GM21360 (cell line): ENCODE data around the gene OSGEPL1.
"Not testable (repeated sequence)": the region's sequence is repeated elsewhere in the genome, so short reads cannot be mapped to it uniquely, and the experiment has no call there.

Experiments used
- ATAC-seq: cut with Tn5 transposase; IDR thresholded peaks from one replicate; pipeline ENCODE4 v1.9.1; 2021; ENCODE audit warnings: mild to moderate bottlenecking, moderate library complexity; ENCODE audit not compliant: unreplicated experiment

The OSGEPL1 gene

DNA sequence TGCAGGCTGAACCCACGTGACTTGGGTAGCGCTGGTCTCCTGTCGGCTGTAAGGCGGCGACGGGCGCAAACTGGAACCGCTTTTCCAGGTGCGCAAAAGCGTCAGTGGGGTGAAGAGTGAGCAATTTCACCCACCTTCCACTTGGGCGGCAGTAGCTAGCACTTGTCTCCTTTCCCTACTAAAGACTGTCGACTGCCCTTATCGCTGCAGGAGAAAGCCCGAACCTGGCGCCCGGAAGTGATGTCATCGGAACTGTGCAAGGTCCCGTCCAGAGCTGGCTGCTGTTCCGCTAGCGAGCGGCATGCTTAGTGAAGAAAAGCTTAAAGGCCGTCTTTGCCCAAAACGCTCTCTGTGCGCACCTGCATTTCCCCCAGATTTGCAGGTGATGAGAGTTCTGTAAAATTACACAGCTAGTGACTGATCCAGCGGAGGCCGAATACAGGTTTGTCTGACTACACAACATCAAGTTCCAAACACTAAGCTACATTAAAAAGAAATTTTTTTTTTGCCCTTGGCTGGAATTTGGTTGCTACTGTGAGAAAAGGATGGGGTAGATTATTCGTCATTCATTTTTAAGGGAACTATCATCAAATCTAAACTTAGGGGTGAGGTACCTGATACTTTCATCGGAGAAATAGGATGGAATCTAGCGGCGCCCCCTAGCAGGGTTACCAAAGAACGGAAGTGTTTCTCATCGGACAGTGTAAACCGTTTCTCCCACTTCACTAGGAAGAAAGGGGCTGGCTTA lies at the start of gene OSGEPL1:
OSGEPL1 (minus strand) TSS at position 242 of the 748 bp plus-strand sequence. CDS start 1,152 bp downstream, outside the sequence.
- peak; percentile 97 for ATAC-seq

DNA sequence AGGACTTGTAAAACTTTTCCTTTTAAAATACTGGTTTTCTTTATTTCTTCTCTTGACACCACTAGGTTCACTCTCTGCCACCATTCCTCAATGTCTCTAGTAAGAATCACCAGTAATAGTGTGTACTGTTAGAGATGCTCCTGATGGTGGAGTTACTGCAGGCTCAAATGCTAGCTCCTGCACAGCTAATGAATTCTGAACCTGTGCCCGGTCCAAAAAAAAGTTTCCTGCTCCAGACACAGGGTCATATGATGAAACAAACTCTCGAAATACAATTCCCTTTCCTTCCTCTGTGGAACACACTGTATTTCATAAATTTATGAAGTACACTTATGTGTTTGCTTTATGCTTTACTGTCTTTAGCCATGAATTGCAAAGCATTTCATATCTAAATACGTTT lies 40.8 kb upstream of the OSGEPL1 start:
- no peak for ATAC-seq

- ATAC-seq, result no peak
Observed at GRCh38 chr2:189802396-189802912, 39.9 kb upstream of the OSGEPL1 start.

GRCh38 chr2:189799531-189799930 lies 36.9 kb upstream of the OSGEPL1 start:
- no peak for ATAC-seq

GRCh38 chr2:189799030-189799331 lies 36.4 kb upstream of the OSGEPL1 start:
- no peak for ATAC-seq

- peak; percentile 78 for ATAC-seq
Observed at GRCh38 chr2:189798312-189799029, 35.9 kb upstream of the OSGEPL1 start.

GRCh38 chr2:189797902-189798301 lies 35.3 kb upstream of the OSGEPL1 start:
- ATAC-seq, result no peak

- ATAC-seq, result no peak
Observed at GRCh38 chr2:189794310-189794709, 31.7 kb upstream of the OSGEPL1 start.

- ATAC-seq, result no peak
Observed at GRCh38 chr2:189791338-189792042, 28.9 kb upstream of the OSGEPL1 start.

- ATAC-seq, result peak; percentile 92
Observed at GRCh38 chr2:189783927-189784867, 21.6 kb upstream of the OSGEPL1 start, which contains the start of the genes ORMDL1 and PMS1. ORMDL1 (minus strand) TSS chr2:189784339; CDS start chr2:189782595, 1,744 bp downstream. PMS1 (plus strand) TSS chr2:189784450; CDS start chr2:189791810, 7,360 bp downstream.

DNA sequence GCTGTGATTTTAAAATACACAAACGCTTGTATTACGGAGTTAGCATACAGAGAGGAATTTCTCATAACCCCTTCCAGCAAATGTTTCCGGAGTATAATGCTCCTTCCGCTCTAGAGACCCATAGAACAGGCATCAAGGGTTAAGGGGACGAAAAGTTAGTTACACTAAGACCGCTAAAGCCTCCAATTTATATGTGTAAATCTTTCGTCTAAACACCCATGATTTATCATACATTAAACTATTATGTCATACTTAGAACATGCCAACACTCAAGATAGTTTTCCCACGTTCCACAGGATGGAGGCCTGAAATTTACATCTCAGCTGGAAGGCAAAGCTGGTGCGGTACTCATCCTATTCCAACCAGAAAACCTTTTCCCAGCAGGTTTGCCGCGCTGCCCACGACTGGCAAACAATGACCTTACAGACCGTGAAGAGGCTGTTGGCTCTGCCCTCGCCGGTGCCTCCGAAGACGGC lies 20.9 kb upstream of the OSGEPL1 start:
- ATAC-seq, result peak; percentile 7

GRCh38 chr2:189782221-189782671 lies 19.7 kb upstream of the OSGEPL1 start:
- ATAC-seq, result no peak

DNA sequence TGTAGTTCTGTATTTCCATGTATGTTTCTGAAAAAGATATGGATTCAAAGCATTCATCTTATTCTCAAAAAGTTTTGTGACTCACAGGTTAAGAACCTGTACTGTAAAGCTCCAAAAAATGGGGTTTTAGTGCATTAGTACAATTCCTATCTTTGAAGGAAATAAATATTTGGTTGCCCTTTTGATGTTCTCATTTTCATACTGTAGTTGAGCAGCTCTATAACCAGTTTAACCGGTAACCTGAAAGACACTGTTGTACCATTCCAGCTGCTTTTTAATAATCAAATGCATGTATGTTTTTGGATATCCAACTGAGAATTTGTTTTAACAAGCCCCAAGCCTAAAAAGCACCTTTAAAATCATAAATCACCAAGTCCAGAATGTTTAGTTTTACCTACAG lies 9.6 kb upstream of the OSGEPL1 start:
- no peak for ATAC-seq

GRCh38 chr2:189770590-189771322 lies 8.2 kb upstream of the OSGEPL1 start:
- no peak for ATAC-seq

DNA sequence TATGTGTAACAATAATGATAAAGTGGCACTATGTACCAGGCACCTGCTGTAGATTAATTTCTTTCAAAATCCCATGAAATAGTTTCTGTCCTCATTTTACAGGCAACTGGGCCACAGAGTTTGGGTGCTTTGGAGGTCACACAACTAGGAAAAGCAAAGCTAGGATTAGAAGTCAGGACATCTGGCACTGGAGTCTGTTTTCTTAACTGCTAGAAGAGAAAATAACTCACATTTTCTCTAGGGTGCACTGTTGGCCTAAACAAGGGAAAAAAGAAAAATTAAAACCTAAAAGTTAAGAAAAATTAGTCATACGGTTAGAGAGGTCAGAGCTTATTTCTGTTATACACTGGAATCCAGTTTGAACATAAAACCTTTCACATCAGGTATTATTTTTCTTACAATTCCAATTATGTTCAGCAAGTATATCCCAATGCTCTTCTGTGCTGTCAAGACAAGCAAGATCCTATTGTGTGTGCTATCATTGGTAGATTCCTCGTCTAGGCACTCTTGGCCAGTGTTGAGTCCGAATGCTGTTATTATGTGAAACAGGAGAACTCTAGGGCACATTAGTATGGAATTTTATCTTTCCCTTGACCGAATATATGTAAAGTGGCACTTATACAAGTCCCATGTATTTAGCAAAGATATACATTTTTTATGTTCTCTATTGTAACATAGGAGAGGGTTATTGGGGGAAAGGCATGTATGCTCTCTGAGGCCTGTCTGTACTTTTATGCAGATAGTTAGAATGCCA lies 1.5 kb upstream of the OSGEPL1 start:
- no peak for ATAC-seq

- ATAC-seq, result no peak
Observed at GRCh38 chr2:189762229-189762550, 402 bp downstream of the OSGEPL1 start.

DNA sequence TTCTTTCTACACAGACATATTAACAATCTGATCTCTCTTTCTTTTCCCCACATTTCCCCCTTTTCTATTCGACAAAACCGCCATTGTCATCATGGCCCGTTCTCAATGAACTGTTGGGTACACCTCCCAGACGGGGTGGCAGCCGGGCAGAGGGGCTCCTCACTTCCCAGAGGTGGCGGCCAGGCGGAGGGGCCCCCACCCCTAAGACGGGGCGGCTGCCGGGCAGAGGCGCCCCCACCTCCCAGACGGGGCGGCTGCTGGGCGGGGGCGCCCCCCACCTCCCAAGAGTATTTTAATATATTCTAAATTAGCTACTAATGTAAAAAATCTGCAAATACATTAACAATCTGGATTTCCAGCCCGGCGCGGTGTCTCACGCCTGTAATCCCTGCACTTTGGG lies 2.4 kb downstream of the OSGEPL1 start:
- not testable (repeated sequence) for ATAC-seq

- no peak for ATAC-seq
Observed at GRCh38 chr2:189756311-189756952, 6.2 kb downstream of the OSGEPL1 start.
